ENCODE measurements around the gene ANKRD63.

The ANKRD63 gene

DNA sequence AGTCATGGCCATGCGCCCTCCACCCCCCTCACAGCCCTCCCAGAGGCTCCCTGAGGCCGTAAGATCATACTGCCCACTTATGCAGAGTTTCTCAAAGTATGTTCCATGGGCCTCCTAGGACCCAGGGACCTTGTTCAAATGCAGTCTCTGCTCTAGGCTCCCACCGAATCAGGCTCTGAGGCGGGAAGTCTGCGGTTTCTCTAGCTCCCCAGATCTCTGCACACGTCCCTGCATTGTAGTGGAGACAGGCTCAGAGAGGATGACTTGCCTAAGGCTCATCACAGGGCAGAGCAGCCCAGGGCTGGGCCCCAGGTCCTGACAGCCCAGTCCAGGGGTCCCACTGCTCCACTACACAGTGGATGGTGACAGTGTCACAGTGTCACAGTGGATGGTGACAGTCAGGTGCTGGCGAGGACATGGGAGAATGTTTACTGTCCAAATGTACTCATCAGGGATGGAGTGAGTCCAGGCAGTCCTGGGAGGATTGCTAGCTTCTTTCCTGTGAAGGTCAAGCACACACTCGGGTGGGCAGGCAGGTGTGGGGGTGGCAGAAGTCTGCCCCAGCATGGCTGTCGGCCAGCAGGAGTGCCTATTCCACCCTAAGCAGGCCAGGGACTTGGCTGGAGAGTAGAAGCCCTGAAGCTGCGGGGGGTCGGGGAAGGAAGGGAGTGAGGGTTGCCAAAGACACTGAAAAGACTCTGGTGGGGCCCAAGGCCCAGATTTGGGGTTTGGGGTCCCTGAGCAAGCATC lies 12.4 kb downstream of the ANKRD63 start:
- TF ChIP-seq, protein P1, sequence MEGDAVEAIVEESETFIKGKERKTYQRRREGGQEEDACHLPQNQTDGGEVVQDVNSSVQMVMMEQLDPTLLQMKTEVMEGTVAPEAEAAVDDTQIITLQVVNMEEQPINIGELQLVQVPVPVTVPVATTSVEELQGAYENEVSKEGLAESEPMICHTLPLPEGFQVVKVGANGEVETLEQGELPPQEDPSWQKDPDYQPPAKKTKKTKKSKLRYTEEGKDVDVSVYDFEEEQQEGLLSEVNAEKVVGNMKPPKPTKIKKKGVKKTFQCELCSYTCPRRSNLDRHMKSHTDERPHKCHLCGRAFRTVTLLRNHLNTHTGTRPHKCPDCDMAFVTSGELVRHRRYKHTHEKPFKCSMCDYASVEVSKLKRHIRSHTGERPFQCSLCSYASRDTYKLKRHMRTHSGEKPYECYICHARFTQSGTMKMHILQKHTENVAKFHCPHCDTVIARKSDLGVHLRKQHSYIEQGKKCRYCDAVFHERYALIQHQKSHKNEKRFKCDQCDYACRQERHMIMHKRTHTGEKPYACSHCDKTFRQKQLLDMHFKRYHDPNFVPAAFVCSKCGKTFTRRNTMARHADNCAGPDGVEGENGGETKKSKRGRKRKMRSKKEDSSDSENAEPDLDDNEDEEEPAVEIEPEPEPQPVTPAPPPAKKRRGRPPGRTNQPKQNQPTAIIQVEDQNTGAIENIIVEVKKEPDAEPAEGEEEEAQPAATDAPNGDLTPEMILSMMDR (IDR thresholded peaks at IDR 0.05; ENCODE audit: control insufficient read depth, extremely low read depth, insufficient read depth) = no peak
- DNase-seq (ENCODE audit: low read depth) = no peak
- no peak overlapping the region for H3K4me3 ChIP-seq (ENCODE audit: low read depth, low read length)

- DNase-seq (ENCODE audit: low read depth) = no peak
These were observed 13.3 kb downstream of the ANKRD63 start for GRCh38 chr15:40269604-40270003.

DNA sequence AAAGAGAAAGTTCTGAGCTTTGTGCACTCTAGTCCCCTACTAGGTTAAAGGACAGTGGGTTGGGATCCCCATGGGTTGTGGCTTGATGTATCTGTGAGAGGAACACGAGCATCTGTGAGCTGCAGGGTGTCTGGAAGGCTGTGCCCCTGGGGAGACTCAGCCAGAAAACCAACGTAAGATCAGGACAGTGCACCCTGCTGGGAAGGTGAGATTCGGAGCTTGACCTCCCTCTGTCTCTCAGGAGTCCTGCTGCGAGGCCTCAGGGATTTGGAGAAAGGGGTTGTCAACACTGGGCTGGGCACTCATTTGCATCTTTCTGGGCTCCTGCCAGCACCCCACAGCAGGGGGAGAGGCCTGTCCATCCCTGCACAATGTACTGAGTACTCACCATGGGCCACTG lies 15.2 kb downstream of the ANKRD63 start:
- DNase-seq (ENCODE audit: low read depth) = no peak
- TF ChIP-seq, protein P1 (IDR thresholded peaks at IDR 0.05; ENCODE audit: control insufficient read depth, extremely low read depth, insufficient read depth) = no peak
- no peak overlapping the region for H3K4me3 ChIP-seq (ENCODE audit: low read depth, low read length)

More at GRCh38 chr15:40269604-40270003, 13.3 kb downstream of the ANKRD63 start:
- H3K4me3 ChIP-seq (ENCODE audit: low read depth, low read length) = no peak overlapping the region
- TF ChIP-seq, protein P1 (IDR thresholded peaks at IDR 0.05; ENCODE audit: control insufficient read depth, extremely low read depth, insufficient read depth) = no peak

DNA sequence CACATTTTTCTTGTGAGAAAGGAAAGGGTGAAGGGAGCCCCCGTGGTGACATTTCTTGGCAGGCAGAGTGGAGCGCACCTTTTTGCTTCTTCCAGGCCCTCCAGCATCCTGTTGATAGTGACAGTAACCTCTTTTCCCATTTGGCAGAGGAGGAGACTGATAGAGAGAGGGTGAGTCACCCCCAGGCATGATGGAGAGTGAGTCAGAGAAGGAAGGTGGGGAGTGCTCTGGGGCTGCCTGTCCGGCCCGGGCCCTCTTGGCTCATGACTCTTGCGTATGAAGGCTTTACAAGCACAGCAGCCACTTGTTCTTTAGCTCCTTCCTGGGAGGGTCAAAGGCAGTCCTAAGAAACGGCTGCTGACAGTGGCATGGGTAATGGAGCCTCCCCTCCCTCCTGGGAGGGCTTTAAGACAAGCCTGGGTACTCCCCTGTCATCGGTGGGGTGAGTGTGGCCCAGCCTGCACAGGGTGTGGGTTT lies 16.0 kb downstream of the ANKRD63 start:
- TF ChIP-seq, protein P1 (IDR thresholded peaks at IDR 0.05; ENCODE audit: control insufficient read depth, extremely low read depth, insufficient read depth) = no peak
- no peak overlapping the region for H3K4me3 ChIP-seq (ENCODE audit: low read depth, low read length)
- no peak for DNase-seq (ENCODE audit: low read depth)

GRCh38 chr15:40265875-40266274 lies 17.0 kb downstream of the ANKRD63 start:
- TF ChIP-seq, protein P1 (IDR thresholded peaks at IDR 0.05; ENCODE audit: control insufficient read depth, extremely low read depth, insufficient read depth) = no peak
- no peak overlapping the region for H3K4me3 ChIP-seq (ENCODE audit: low read depth, low read length)
- DNase-seq (ENCODE audit: low read depth) = no peak

- DNase-seq (ENCODE audit: low read depth) = no peak
- TF ChIP-seq, protein P1 (IDR thresholded peaks at IDR 0.05; ENCODE audit: control insufficient read depth, extremely low read depth, insufficient read depth) = no peak
- no peak overlapping the region for H3K4me3 ChIP-seq (ENCODE audit: low read depth, low read length)
These were observed 17.5 kb downstream of the ANKRD63 start for GRCh38 chr15:40265355-40265754.
